GM19468 (cell line): ENCODE data around the gene PRR23E.

Source experiments
- ATAC-seq: cut with Tn5 transposase; IDR thresholded peaks from one replicate; pipeline ENCODE4 v1.9.1; 2021; ENCODE audit warnings: mild to moderate bottlenecking, moderate library complexity, moderate number of reproducible peaks; ENCODE audit not compliant: unreplicated experiment; ENCODE audit errors: extremely low read depth

Gene PRR23E

GRCh38 chr3:127206611-127207516 is 13.9 kb downstream of the PRR23E start:
- no peak for ATAC-seq

- no peak for ATAC-seq
These were observed 15.0 kb downstream of the PRR23E start for GRCh38 chr3:127207727-127208482.

- ATAC-seq = no peak
These were observed 15.7 kb downstream of the PRR23E start for GRCh38 chr3:127208483-127209100.

GRCh38 chr3:127209155-127209839 is 16.4 kb downstream of the PRR23E start:
- no peak for ATAC-seq

- no peak for ATAC-seq
These were observed 17.1 kb downstream of the PRR23E start for GRCh38 chr3:127209840-127210653.

GRCh38 chr3:127210654-127210943 is 17.7 kb downstream of the PRR23E start:
- ATAC-seq = no peak

- ATAC-seq = no peak
These were observed 18.5 kb downstream of the PRR23E start for GRCh38 chr3:127211118-127212060.

- no peak for ATAC-seq
These were observed 19.3 kb downstream of the PRR23E start for GRCh38 chr3:127212231-127212630.

- no peak for ATAC-seq
These were observed 19.8 kb downstream of the PRR23E start for GRCh38 chr3:127212711-127213110.

- ATAC-seq = no peak
These were observed 20.5 kb downstream of the PRR23E start for GRCh38 chr3:127213381-127213918.

- no peak for ATAC-seq
These were observed 22.0 kb downstream of the PRR23E start for GRCh38 chr3:127214975-127215374.

- ATAC-seq = no peak
These were observed 22.9 kb downstream of the PRR23E start for GRCh38 chr3:127215714-127216414.

GRCh38 chr3:127216415-127217261 is 23.7 kb downstream of the PRR23E start:
- no peak for ATAC-seq

GRCh38 chr3:127217596-127218453 is 24.9 kb downstream of the PRR23E start:
- no peak for ATAC-seq

GRCh38 chr3:127218454-127218922 is 25.6 kb downstream of the PRR23E start:
- no peak for ATAC-seq

- no peak for ATAC-seq
These were observed 27.6 kb downstream of the PRR23E start for GRCh38 chr3:127220497-127220896.
